Nephron (organoid): ENCODE measurements around the gene CLRN1.

Source experiments
- H3K27ac Mint-ChIP-seq, 3 experiments: 2 replicates each; pipeline ENCODE4 v1.8.0; 2020; ENCODE audit warnings: mixed read lengths in 3 of 3, mild to moderate bottlenecking in 2 of 3, moderate library complexity in 1 of 3
- H3K27me3 Mint-ChIP-seq: 2 replicates; pipeline ENCODE4 v1.8.0; 2021; ENCODE audit warnings: low read depth, mild to moderate bottlenecking, moderate library complexity, mixed read lengths
- H3K36me3 Mint-ChIP-seq: 2 replicates; pipeline ENCODE4 v1.8.0; 2020; ENCODE audit warnings: low read depth, mixed read lengths
- H3K4me1 Mint-ChIP-seq: 2 replicates; pipeline ENCODE4 v1.8.0; 2020; ENCODE audit warnings: mixed read lengths
- H3K4me3 Mint-ChIP-seq, 3 experiments: 2 replicates each; pipeline ENCODE4 v1.8.0; 2020; ENCODE audit warnings: mild to moderate bottlenecking in 3 of 3, mixed read lengths in 3 of 3, moderate library complexity in 2 of 3
- H3K9me3 Mint-ChIP-seq: 2 replicates; pipeline ENCODE4 v1.8.0; 2020; ENCODE audit warnings: mixed read lengths
- CTCF ChIP-seq, 3 experiments: fragments of 200-600 bp; sonication (generic); IDR thresholded peaks; one replicate each; pipeline ENCODE4 v1.5.0; 2021; ENCODE audit warnings: antibody characterized with exemption in 3 of 3; ENCODE audit not compliant: unreplicated experiment in 3 of 3

CLRN1 gene

GRCh38 chr3:151012753-151013152, 40.2 kb upstream of the CLRN1 start:
- no peak overlapping the region for H3K27ac Mint-ChIP-seq

GRCh38 chr3:151011427-151011826, 38.9 kb upstream of the CLRN1 start:
- Mint-ChIP-seq H3K4me3 (no peak overlapping the region), H3K36me3 (no peaks in the 10 kb centered on the region), H3K27me3 (peaks cover 9% of the 10 kb centered on the region), H3K27ac (no peak overlapping the region), H3K9me3 (no peaks in the 10 kb centered on the region), H3K4me1 (no peaks in the 10 kb centered on the region)
- no peak for TF ChIP-seq CTCF (IDR thresholded peaks at IDR 0.05; ENCODE audit: unreplicated experiment in 3 of 3)

More at GRCh38 chr3:151012753-151013152, 40.2 kb upstream of the CLRN1 start:
- Mint-ChIP-seq H3K4me3 (no peak overlapping the region), H3K4me1 (no peaks in the 10 kb centered on the region), H3K9me3 (no peaks in the 10 kb centered on the region), H3K27me3 (peaks cover 9% of the 10 kb centered on the region), H3K36me3 (no peaks in the 10 kb centered on the region)
- no peak for TF ChIP-seq CTCF (IDR thresholded peaks at IDR 0.05; ENCODE audit: unreplicated experiment in 3 of 3)

- Mint-ChIP-seq H3K9me3 (no peaks in the 10 kb centered on the region), H3K4me3 (no peak overlapping the region), H3K36me3 (no peaks in the 10 kb centered on the region), H3K27ac (no peak overlapping the region), H3K4me1 (no peaks in the 10 kb centered on the region), H3K27me3 (peaks cover 3% of the 10 kb centered on the region)
- TF ChIP-seq CTCF (IDR thresholded peaks at IDR 0.05; ENCODE audit: unreplicated experiment in 3 of 3), result no peak
Observed at GRCh38 chr3:151009981-151010380, 37.5 kb upstream of the CLRN1 start.

- no peak overlapping the region for H3K4me3 Mint-ChIP-seq
- H3K4me1 Mint-ChIP-seq, result no peaks in the 10 kb centered on the region
- H3K27ac Mint-ChIP-seq, result no peak overlapping the region
- H3K36me3 Mint-ChIP-seq, result no peaks in the 10 kb centered on the region
- H3K9me3 Mint-ChIP-seq, result no peaks in the 10 kb centered on the region
- TF ChIP-seq CTCF (IDR thresholded peaks at IDR 0.05; ENCODE audit: unreplicated experiment in 3 of 3), result no peak
- H3K27me3 Mint-ChIP-seq, result peaks cover 3% of the 10 kb centered on the region
Observed at GRCh38 chr3:151009430-151009829, 36.9 kb upstream of the CLRN1 start.

- peak; percentile 42 to 51 (median 43) for TF ChIP-seq CTCF (IDR thresholded peaks at IDR 0.05; ENCODE audit: unreplicated experiment in 3 of 3)
- Mint-ChIP-seq H3K9me3 (no peaks in the 10 kb centered on the region), H3K4me1 (no peaks in the 10 kb centered on the region), H3K4me3 (no peak overlapping the region), H3K27me3 (peaks cover 3% of the 10 kb centered on the region), H3K27ac (no peak overlapping the region), H3K36me3 (no peaks in the 10 kb centered on the region)
Observed at GRCh38 chr3:151008699-151009098, 36.2 kb upstream of the CLRN1 start.

- Mint-ChIP-seq H3K9me3 (no peaks in the 10 kb centered on the region), H3K27ac (peak overlapping the region in 1 of 3 experiments; percentile 91), H3K36me3 (no peaks in the 10 kb centered on the region), H3K27me3 (no peaks in the 10 kb centered on the region), H3K4me1 (no peaks in the 10 kb centered on the region), H3K4me3 (no peak overlapping the region)
- TF ChIP-seq CTCF (IDR thresholded peaks at IDR 0.05; ENCODE audit: unreplicated experiment in 3 of 3), result no peak
Observed at GRCh38 chr3:151003768-151004134, 31.2 kb upstream of the CLRN1 start.
